Karpas-422 (cell line): Measurements from ENCODE around the gene CNPY3. TPM values are rescaled to one million over a fixed set of nuclear protein-coding genes. Genes with fewer than 3 reads are reported as not detected.
"Not testable (repeated sequence)": the region's sequence is repeated elsewhere in the genome, so short reads cannot be mapped to it uniquely, and the experiment has no call there.

Source experiments
- DNase-seq: peaks from one replicate; pipeline ENCODE4 v3.0.0-alpha.2; 2015
- H2AFZ ChIP-seq: fragments of 200-600 bp; sonication (generic); 2 replicates; pipeline ENCODE4 v1.6.1; 2014; ENCODE audit warnings: antibody characterized with exemption, low read length, mixed read lengths
- H3K27ac ChIP-seq: fragments of 200-600 bp; sonication (generic); 2 replicates; pipeline ENCODE4 v1.5.1; 2014; ENCODE audit warnings: mild to moderate bottlenecking, low read length, moderate library complexity
- H3K27me3 ChIP-seq: fragments of 200-600 bp; sonication (generic); 2 replicates; pipeline ENCODE4 v1.6.1; 2014; ENCODE audit warnings: low read length, mixed read lengths
- H3K36me3 ChIP-seq: fragments of 200-600 bp; sonication (generic); 2 replicates; pipeline ENCODE4 v1.6.1; 2014; ENCODE audit warnings: low read length, mixed read lengths; ENCODE audit not compliant: insufficient read depth
- H3K4me1 ChIP-seq: fragments of 200-600 bp; sonication (generic); 2 replicates; pipeline ENCODE4 v1.6.1; 2014; ENCODE audit warnings: mild to moderate bottlenecking, low read length, mixed read lengths
- H3K4me2 ChIP-seq: fragments of 200-600 bp; sonication (generic); 2 replicates; pipeline ENCODE4 v1.6.1; 2014; ENCODE audit warnings: low read length, low read depth, mild to moderate bottlenecking; ENCODE audit not compliant: poor library complexity, severe bottlenecking
- H3K4me3 ChIP-seq: fragments of 200-600 bp; sonication (generic); 2 replicates; pipeline ENCODE4 v1.5.1; 2014; ENCODE audit warnings: mild to moderate bottlenecking, antibody characterized with exemption, low read length, mixed read lengths
- H3K79me2 ChIP-seq: fragments of 200-600 bp; sonication (generic); 2 replicates; pipeline ENCODE4 v1.6.1; 2014; ENCODE audit warnings: mild to moderate bottlenecking, low read length, mixed read lengths
- H3K9ac ChIP-seq: fragments of 200-600 bp; sonication (generic); 2 replicates; pipeline ENCODE4 v1.6.0; 2014; ENCODE audit warnings: low read length
- H3K9me2 ChIP-seq: fragments of 200-600 bp; sonication (generic), shearing (Covaris generic); replicated peaks from 2 replicates; pipeline ENCODE4 v1.6.0; 2014; ENCODE audit warnings: mild to moderate bottlenecking, low read length, moderate library complexity; ENCODE audit not compliant: insufficient read depth
- H3K9me3 ChIP-seq: fragments of 300-700, 200-600 bp; sonication (generic); 2 replicates; pipeline ENCODE4 v1.6.1; 2014; ENCODE audit warnings: low read length, mixed read lengths
- H4K20me1 ChIP-seq: fragments of 200-600 bp; sonication (generic); 2 replicates; pipeline ENCODE4 v1.6.1; 2014; ENCODE audit warnings: mild to moderate bottlenecking, antibody characterized with exemption, low read length, low read depth; ENCODE audit not compliant: insufficient read depth
- total RNA-seq: library from RNA; depleted of rRNA; stranded (reverse); fragments of >200 nt; shearing (Covaris generic); gene quantifications from 2 replicates; pipeline ENCODE4 v1.2.3, GENCODE V29; 2014; ENCODE audit warnings: low replicate concordance; rRNA removed

CNPY3 gene
- 33.7 and 65.4 TPM in 2 replicates for total RNA-seq

DNA sequence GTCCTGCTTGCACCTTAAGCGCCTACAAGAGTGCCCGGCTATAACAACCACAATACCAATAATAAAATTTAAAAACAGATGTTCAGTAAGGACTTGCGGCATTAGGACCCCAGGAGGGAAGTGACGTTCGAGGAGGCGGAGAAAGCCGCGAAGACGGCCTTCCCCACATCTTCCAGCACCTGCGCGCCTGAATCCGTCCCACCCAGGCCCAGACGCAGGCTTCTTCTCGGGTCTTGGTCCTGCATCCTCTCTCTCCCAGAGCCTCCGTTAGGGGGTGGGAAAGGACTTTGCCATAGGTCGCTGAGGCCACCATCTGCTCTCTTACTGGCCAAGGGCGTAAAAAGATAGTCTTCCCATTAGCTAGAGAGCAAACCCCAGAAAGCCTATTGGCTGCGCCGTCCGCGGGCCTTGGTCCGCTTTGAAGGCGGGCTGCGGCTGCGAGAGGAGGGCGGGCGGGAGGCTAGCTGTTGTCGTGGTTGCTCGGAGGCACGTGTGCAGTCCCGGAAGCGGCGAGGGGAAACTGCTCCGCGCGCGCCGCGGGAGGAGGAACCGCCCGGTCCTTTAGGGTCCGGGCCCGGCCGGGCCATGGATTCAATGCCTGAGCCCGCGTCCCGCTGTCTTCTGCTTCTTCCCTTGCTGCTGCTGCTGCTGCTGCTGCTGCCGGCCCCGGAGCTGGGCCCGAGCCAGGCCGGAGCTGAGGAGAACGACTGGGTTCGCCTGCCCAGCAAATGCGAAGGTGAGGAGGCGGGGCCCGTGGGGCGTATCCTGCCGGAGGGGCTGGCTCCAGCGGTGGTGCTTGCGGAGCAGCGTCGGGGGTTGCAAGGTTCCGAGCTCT is at the start of gene CNPY3:
CNPY3 (plus strand) TSS at position 495 of the 835 bp plus-strand sequence; CDS start at position 586, 91 bp downstream.
- H3K27ac ChIP-seq = peak within 1 kb of the TSS; percentile 94
- peaks cover 39% of the 10 kb centered on the region for H3K4me1 ChIP-seq
- peak within 1 kb of the TSS; percentile 96 for H3K4me2 ChIP-seq

DNA sequence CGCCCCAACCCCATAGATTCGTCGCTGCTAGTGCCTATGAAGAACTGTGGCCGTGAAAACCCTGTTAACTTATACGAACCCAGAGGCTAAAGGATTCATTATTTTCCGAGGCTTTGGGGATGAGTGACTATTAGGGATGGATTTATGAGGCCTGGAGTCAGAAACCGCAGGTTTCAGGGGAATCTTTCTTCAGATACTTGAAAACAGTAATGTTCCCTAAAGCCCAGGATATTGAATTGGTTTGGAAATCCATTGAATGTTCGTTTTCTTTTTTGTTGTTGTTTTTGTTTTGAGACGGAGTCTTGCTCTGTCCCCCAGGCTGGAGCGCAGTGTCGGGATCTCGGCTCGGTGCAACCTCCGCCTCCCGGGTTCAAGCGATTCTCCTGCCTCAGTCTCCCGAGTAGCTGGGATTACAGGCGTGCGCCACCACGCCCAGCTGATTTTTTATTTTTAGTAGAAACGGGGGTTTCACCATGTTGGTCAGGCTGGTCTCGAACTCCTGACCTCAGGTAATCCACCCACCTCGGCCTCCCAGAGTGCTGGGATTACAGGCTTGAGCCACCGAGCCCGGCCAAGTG is 49.0 kb upstream of the CNPY3 start:
- DNase-seq, H3K9me3 ChIP-seq, H3K27me3 ChIP-seq, H4K20me1 ChIP-seq, H3K9me2 ChIP-seq, H2AFZ ChIP-seq: not testable (repeated sequence)
- Histone ChIP-seq H3K4me1 (peaks cover 31% of the 10 kb centered on the region), H3K79me2 (peaks cover 54% of the 10 kb centered on the region), H3K4me3 (peak overlapping the region; percentile 96), H3K4me2 (peak overlapping the region; percentile 91), H3K9ac (peak overlapping the region; percentile 97), H3K36me3 (peaks cover 34% of the 10 kb centered on the region), H3K27ac (peak overlapping the region; percentile 88)

More for the DNA sequence above, at the start of gene CNPY3:
- no peaks in the 10 kb centered on the region; the same call in 1 of the 2 replicates for H4K20me1 ChIP-seq
- peaks cover 41% of the 10 kb centered on the region for H3K79me2 ChIP-seq
- peak; percentile 99 for DNase-seq
- H2AFZ ChIP-seq = peak within 1 kb of the TSS; percentile 80
- no peaks in the 10 kb centered on the region for H3K27me3 ChIP-seq
- peak within 1 kb of the TSS; percentile 90 for H3K4me3 ChIP-seq
- H3K9me2 ChIP-seq = 0 out of 2 replicates have a peak, but pooled peaks cover 2% of the 10 kb centered on the region
- H3K9me3 ChIP-seq = no peaks in the 10 kb centered on the region
- H3K36me3 ChIP-seq = peaks cover 18% of the 10 kb centered on the region; the same call in 1 of the 2 replicates
- peak within 1 kb of the TSS; percentile 87 for H3K9ac ChIP-seq

DNA sequence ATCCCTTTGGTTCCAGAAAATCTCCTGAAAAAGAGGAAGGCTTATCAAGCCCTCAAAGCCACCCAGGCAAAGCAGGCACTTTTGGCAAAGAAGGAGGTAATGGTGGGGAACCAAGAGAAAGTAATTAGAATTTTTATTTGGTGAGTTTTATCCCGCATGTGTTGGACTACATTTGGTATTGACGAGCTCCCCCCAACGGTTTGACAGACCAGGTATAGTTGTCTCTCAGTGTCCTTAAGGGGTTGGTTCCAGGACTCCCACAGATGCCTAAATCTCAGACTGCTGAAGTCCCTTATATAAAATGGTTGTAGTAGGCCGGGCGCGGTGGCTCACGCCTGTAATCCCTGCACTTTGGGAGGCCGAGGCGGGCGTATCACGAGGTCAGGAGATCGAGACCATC is 48.4 kb upstream of the CNPY3 start:
- not testable (repeated sequence) for H3K9me2 ChIP-seq, H3K9me3 ChIP-seq, H4K20me1 ChIP-seq, H3K27me3 ChIP-seq, H2AFZ ChIP-seq
- H3K9ac ChIP-seq = peak overlapping the region; percentile 97
- H3K79me2 ChIP-seq = peaks cover 59% of the 10 kb centered on the region
- peaks cover 36% of the 10 kb centered on the region for H3K4me1 ChIP-seq
- H3K27ac ChIP-seq = peak overlapping the region; percentile 88
- H3K4me2 ChIP-seq = peak overlapping the region; percentile 91
- peaks cover 39% of the 10 kb centered on the region for H3K36me3 ChIP-seq
- peak; percentile 52 for DNase-seq
- peak overlapping the region; percentile 96 for H3K4me3 ChIP-seq

DNA sequence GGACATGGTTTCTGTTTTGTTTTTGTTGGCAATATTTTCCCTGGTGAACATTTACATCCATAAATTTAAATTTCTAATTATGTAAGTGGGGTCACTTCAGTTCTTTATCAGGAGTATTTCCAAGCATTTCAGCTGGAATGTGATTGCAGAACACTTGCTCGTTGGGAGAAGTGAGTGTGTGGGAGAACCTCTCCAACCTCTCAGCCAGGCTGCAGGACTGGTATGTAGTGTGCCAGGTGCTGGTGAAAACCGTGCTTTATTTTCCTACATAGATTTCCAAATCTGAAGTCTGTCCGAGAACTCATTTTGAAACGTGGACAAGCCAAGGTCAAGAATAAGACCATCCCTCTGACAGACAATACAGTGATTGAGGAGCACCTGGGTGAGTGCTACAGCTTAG is 43.6 kb upstream of the CNPY3 start:
- no peaks in the 10 kb centered on the region for H3K9me3 ChIP-seq
- no peak overlapping the region for H2AFZ ChIP-seq
- no peak overlapping the region for H3K4me3 ChIP-seq
- peak overlapping the region; percentile 2 for H3K4me2 ChIP-seq
- H3K36me3 ChIP-seq = peaks cover 44% of the 10 kb centered on the region
- H3K79me2 ChIP-seq = peaks cover 47% of the 10 kb centered on the region
- no peaks in the 10 kb centered on the region for H3K9me2 ChIP-seq
- peaks cover 41% of the 10 kb centered on the region for H3K4me1 ChIP-seq
- no peaks in the 10 kb centered on the region for H3K27me3 ChIP-seq
- no peak overlapping the region for H3K9ac ChIP-seq
- no peak for DNase-seq
- H4K20me1 ChIP-seq = 0 out of 2 replicates have a peak, but pooled peaks cover 6% of the 10 kb centered on the region
- H3K27ac ChIP-seq = no peak overlapping the region

DNA sequence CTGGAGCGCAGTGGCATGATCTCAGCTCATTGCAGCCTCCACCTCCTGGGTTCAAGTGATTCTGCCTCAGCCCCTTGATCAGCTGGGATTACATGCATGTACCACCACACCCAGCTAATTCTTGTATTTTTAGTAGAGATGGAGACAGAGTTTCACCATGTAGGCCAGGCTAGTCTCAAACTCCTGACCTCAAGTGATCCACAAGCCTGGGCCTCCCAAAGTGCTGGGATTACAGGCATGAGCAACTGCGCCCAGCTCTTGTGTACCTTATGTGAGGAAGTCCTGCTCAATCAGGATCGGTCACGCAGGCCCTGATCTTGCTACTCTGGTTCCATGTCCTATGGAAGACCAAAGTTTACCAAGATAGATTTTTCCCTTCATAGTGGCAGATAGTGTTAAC is 41.1 kb upstream of the CNPY3 start:
- not testable (repeated sequence) for H3K27me3 ChIP-seq, H4K20me1 ChIP-seq, H3K9me2 ChIP-seq, DNase-seq, H2AFZ ChIP-seq, H3K9ac ChIP-seq, H3K9me3 ChIP-seq
- H3K4me3 ChIP-seq = peak overlapping the region; percentile 10; the same call in 1 of the 2 replicates
- H3K27ac ChIP-seq = peak overlapping the region; percentile 31
- H3K79me2 ChIP-seq = peaks cover 23% of the 10 kb centered on the region
- peaks cover 29% of the 10 kb centered on the region for H3K36me3 ChIP-seq
- peak overlapping the region; percentile 69 for H3K4me2 ChIP-seq
- peaks cover 46% of the 10 kb centered on the region for H3K4me1 ChIP-seq

DNA sequence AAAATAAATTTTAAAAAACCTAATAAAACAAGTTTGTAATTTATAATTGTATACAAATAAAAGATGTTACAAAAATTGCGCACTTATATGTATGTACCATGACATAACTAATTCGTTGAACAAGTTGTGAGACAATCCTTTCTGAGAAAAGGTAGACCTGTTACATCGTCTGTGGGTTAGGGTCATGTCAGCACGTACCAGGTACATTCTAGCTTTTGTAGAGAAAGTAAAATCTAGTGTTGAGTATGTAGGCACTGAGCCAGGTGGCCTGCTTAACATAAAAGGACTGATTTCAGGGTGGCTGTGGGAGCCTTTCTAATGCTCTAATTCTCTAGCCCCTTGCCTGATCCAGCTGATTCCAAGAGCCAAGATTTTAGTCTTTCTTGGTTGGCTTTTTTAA is 39.5 kb upstream of the CNPY3 start:
- Histone ChIP-seq H4K20me1 (no peaks in the 10 kb centered on the region), H3K4me2 (peak overlapping the region; percentile 69), H3K9ac (peak overlapping the region; percentile 88), H3K9me2 (no peaks in the 10 kb centered on the region), H3K36me3 (peaks cover 13% of the 10 kb centered on the region), H3K9me3 (no peaks in the 10 kb centered on the region), H3K4me3 (peak overlapping the region; percentile 72), H3K4me1 (peaks cover 60% of the 10 kb centered on the region), H2AFZ (no peak overlapping the region), H3K79me2 (peaks cover 7% of the 10 kb centered on the region; the same call in 1 of the 2 replicates), H3K27me3 (no peaks in the 10 kb centered on the region), H3K27ac (peak overlapping the region; percentile 91)
- DNase-seq = peak; percentile 70

DNA sequence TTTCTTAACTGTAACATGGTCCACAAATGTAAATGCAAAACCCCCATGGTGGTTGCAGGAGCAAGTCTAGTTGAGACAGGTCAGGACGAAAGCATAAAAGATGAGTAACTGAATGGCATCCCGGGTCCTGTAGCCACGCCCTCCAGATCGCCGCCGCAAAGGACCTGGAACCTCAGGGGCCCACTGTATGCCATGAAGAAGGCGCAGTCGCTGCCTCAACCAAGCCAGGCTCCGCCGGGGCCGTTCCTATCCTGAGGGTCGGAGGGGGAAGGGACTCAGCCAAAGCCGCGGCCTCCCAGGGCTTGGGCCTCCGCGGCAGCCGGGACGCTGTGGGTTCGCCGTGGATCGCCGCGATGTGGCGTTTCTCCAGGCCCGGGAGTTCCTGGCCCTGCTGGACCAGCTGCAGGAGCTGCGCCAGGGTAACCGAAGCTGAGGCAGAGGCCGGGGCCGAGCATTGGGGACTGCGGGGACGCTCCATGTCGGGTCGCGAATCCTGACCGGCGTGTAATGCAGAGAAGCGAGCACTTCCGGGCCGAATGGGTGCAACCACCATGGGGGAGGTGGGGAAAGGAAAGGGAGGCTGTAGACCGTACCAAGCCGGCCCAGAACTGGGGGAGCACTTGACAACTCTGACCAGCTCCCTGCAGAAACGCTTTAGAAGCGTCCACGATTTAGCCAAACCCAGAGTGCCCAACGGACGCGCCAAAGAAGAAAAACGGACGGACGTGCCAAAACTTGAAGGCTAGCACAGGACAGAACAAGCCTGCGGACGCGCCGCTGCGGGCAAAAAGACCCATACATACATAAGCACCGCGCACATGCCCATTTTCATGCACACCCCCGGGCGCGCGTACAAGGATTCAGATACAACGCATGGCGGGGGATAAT is 38.7 kb upstream of the CNPY3 start:
- H3K4me1 ChIP-seq = peaks cover 59% of the 10 kb centered on the region
- H3K27me3 ChIP-seq = no peaks in the 10 kb centered on the region
- peak; percentile 98 for DNase-seq
- H3K9ac ChIP-seq = peak overlapping the region; percentile 88
- H3K4me3 ChIP-seq = peak overlapping the region; percentile 72
- peaks cover 9% of the 10 kb centered on the region for H3K36me3 ChIP-seq
- H3K27ac ChIP-seq = peak overlapping the region; percentile 91
- H3K79me2 ChIP-seq = peaks cover 6% of the 10 kb centered on the region; the same call in 1 of the 2 replicates
- peak overlapping the region; percentile 58 for H2AFZ ChIP-seq
- no peaks in the 10 kb centered on the region for H3K9me3 ChIP-seq
- H3K4me2 ChIP-seq = peak overlapping the region; percentile 69
- no peaks in the 10 kb centered on the region for H4K20me1 ChIP-seq
- H3K9me2 ChIP-seq = no peaks in the 10 kb centered on the region
